SK-N-SH (cell line): ENCODE results near the gene PPIF. TPM values are rescaled to one million over a fixed set of nuclear protein-coding genes. Genes with fewer than 3 reads are reported as not detected.

ENCODE experiments used
- CTCF ChIA-PET: fragments of 300-600, 350-600 bp; formaldehyde crosslinking; extraction: SDS; loops from one replicate; lab custom pipeline; 2021; lab: Yijun Ruan, JAX
- POLR2A ChIA-PET: fragments of 350-600 bp; sonication (Branson Sonifier 250); formaldehyde crosslinking; extraction: SDS; loops from one replicate; lab custom pipeline; 2020; ENCODE audit warnings: antibody characterized with exemption, inconsistent platforms; lab: Yijun Ruan, JAX
- DNase-seq: peaks from one replicate; pipeline ENCODE4 v3.0.0; 2012
- H2AFZ ChIP-seq: fragments of 200-600 bp; sonication (generic); 2 replicates; pipeline ENCODE4 v1.8.1; 2016; ENCODE audit warnings: antibody characterized with exemption, mild to moderate bottlenecking, low read depth
- H3F3A ChIP-seq: fragments of 200-600 bp; sonication (generic); replicated peaks from 2 replicates; pipeline ENCODE3; 2016; ENCODE audit warnings: antibody characterized with exemption, mild to moderate bottlenecking; ENCODE audit not compliant: insufficient read depth
- H3K27ac ChIP-seq, 2 experiments: fragments of 200-500 bp in 1 of 2; fragments of 200-600 bp in 1 of 2; sonication (Bioruptor generic) in 1 of 2; sonication (generic), shearing (Covaris generic) in 1 of 2; 2 replicates each; pipeline versions ENCODE4 v1.5.1 to v1.6.1; 2014 to 2016; ENCODE audit warnings: low read depth in 2 of 2, inconsistent platforms in 1 of 2, low read length in 1 of 2, mild to moderate bottlenecking in 1 of 2, mixed read lengths in 1 of 2
- H3K27me3 ChIP-seq: fragments of 200-600 bp; sonication (generic), shearing (Covaris generic); 2 replicates; pipeline ENCODE4 v1.6.1; 2016; ENCODE audit warnings: mixed run types; ENCODE audit not compliant: insufficient read depth
- H3K36me3 ChIP-seq, 2 experiments: fragments of 200-500 bp in 1 of 2; fragments of 200-600 bp in 1 of 2; sonication (Bioruptor generic) in 1 of 2; sonication (generic) in 1 of 2; replicated peaks in 1 of 2; 2 replicates each; pipeline versions ENCODE3 to v1.5.1; 2014 to 2016; ENCODE audit warnings: low read length in 1 of 2, mild to moderate bottlenecking in 1 of 2; ENCODE audit not compliant: insufficient read depth in 2 of 2, control insufficient read depth in 1 of 2
- H3K4me1 ChIP-seq, 2 experiments: fragments of 200-500 bp in 1 of 2; fragments of 200-600 bp in 1 of 2; sonication (Bioruptor generic) in 1 of 2; sonication (generic), shearing (Covaris generic) in 1 of 2; 2 replicates each; pipeline versions ENCODE4 v1.5.1 to v1.6.1; 2014 to 2016; ENCODE audit warnings: low read depth in 1 of 2, low read length in 1 of 2, mixed run types in 1 of 2; ENCODE audit not compliant: insufficient read depth in 2 of 2, control insufficient read depth in 1 of 2
- H3K4me2 ChIP-seq: fragments of 200-600 bp; sonication (generic), shearing (Covaris generic); 2 replicates; pipeline ENCODE4 v1.6.1; 2017; ENCODE audit warnings: mixed run types
- H3K4me3 ChIP-seq, 2 experiments: fragments of 200-500 bp in 1 of 2; fragments of 200-600 bp in 1 of 2; sonication (Bioruptor generic) in 1 of 2; sonication (generic), shearing (Covaris generic) in 1 of 2; 2 replicates each; pipeline versions ENCODE4 v1.5.1 to v1.8.1; 2014 to 2016; ENCODE audit warnings: low read depth in 2 of 2, inconsistent platforms in 1 of 2, low read length in 1 of 2, mild to moderate bottlenecking in 1 of 2, mixed read lengths in 1 of 2, moderate library complexity in 1 of 2
- H3K79me2 ChIP-seq: fragments of 200-600 bp; sonication (generic); 2 replicates; pipeline ENCODE4 v1.8.1; 2017; ENCODE audit warnings: mild to moderate bottlenecking; ENCODE audit not compliant: insufficient read depth
- H3K9ac ChIP-seq: fragments of 200-600 bp; sonication (generic); 2 replicates; pipeline ENCODE4 v1.6.1; 2017; ENCODE audit warnings: mixed run types
- H3K9me2 ChIP-seq: fragments of 200-600 bp; sonication (generic); 2 replicates; pipeline ENCODE4 v1.6.1; 2017; ENCODE audit warnings: mixed run types
- H3K9me3 ChIP-seq: fragments of 200-600 bp; sonication (generic); 2 replicates; pipeline ENCODE4 v1.6.1; 2017; ENCODE audit warnings: mixed run types, mild to moderate bottlenecking, moderate library complexity
- H4K20me1 ChIP-seq: fragments of 200-600 bp; sonication (generic); 2 replicates; pipeline ENCODE4 v1.6.1; 2017; ENCODE audit warnings: mild to moderate bottlenecking, mixed run types; ENCODE audit not compliant: insufficient read depth
- ELF1 ChIP-seq: IDR thresholded peaks from 2 replicates; pipeline ENCODE4 v1.4.0; 2012
- FOSL2 ChIP-seq: IDR thresholded peaks from 2 replicates; pipeline ENCODE4 v1.4.0; 2012; ENCODE audit warnings: low read depth, mild to moderate bottlenecking, moderate library complexity, borderline replicate concordance
- RAD21 ChIP-seq: IDR thresholded peaks from 2 replicates; pipeline ENCODE4 v1.6.1; 2012; ENCODE audit warnings: mild to moderate bottlenecking, low read length
- REST ChIP-seq: IDR thresholded peaks from 2 replicates; pipeline ENCODE4 v1.6.1; 2012; ENCODE audit warnings: mild to moderate bottlenecking, low read depth, low read length, moderate library complexity
- RFX5 ChIP-seq: IDR thresholded peaks from 2 replicates; pipeline ENCODE4 v1.6.1; 2012; ENCODE audit warnings: mild to moderate bottlenecking, improper control_type of control experiment, low read length
- RXRA ChIP-seq: IDR thresholded peaks from 2 replicates; pipeline ENCODE4 v1.4.0; 2012; ENCODE audit warnings: low read depth, mild to moderate bottlenecking, borderline replicate concordance
- SIN3A ChIP-seq: IDR thresholded peaks from 2 replicates; pipeline ENCODE4 v1.6.1; 2012; ENCODE audit warnings: low read depth, mild to moderate bottlenecking, low read length, moderate library complexity, borderline replicate concordance
- SMC3 ChIP-seq: IDR thresholded peaks from 2 replicates; pipeline ENCODE4 v1.6.1; 2012; ENCODE audit warnings: low read depth, low read length, improper control_type of control experiment
- TAF1 ChIP-seq: IDR thresholded peaks from 2 replicates; pipeline ENCODE4 v1.6.1; 2012; ENCODE audit warnings: low read depth, mild to moderate bottlenecking, low read length, moderate library complexity, borderline replicate concordance
- TCF12 ChIP-seq: IDR thresholded peaks from 2 replicates; pipeline ENCODE4 v1.4.0; 2012
- WGBS: methylation state at CpG from one replicate; pipeline ENCODE4 v1.1.6; 2017; ENCODE audit warnings: low lambda C conversion rate; 5-methylcytosine and 5-hydroxymethylcytosine counted together
- polyA plus RNA-seq, 3 experiments: library from polyadenylated mRNA; depleted of rRNA; stranded (reverse); fragments of >200 nt; gene quantifications; 2 replicates each; pipeline ENCODE4 v1.2.3, GENCODE V29; 2012
- TF ChIP-seq, protein P1 (sequence below): IDR thresholded peaks from 2 replicates; pipeline ENCODE4 v1.4.0; 2012; ENCODE audit warnings: low read depth, borderline replicate concordance
- TF ChIP-seq, protein P2 (sequence below): fragments of 150-350 bp; IDR thresholded peaks from 2 replicates; pipeline ENCODE4 v1.6.1; 2017; ENCODE audit warnings: antibody characterized with exemption, low read length, low read depth, borderline replicate concordance

Gene PPIF
- polyA plus RNA-seq, 1 of the 3 experiments (the other 2 are of a cell fraction): 85.9 TPM

DNA sequence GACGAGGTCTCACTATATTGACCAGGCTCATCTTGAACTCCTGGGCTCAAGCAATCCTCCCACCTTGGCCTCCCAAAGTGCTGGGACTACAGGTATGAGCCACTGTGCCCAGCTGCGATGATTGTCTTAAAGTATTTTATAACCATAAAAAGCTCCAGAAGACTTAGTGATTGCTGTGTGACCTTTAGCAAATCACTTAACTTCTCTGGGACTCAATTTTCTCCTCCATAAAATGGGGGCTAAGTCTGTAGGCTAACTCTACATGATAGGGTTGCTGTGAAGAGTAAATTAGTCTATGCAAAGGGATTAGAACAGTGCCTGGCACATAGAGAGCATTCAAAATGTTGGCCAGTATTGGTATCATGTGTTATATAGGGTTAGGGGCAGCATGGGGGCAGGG is 42.8 kb downstream of the PPIF start:
- no peaks in the 10 kb centered on the region for H3F3A ChIP-seq
- ChIA-PET CTCF (interaction anchor here (0.7 to 6.1 kb wide), 7 partner anchors 9 to 98 kb away, joined by 3 to 45 read pairs (median 23); no protein-coding TSS in a partner anchor), POLR2A (interaction anchor here (0.9 kb wide), 1 partner anchor 9 kb away, joined by 5 read pairs; no protein-coding TSS in a partner anchor)
- H3K27ac ChIP-seq: no peak overlapping the region
- no peak overlapping the region for H3K9ac ChIP-seq
- no peaks in the 10 kb centered on the region for H3K79me2 ChIP-seq
- no peak overlapping the region for H2AFZ ChIP-seq
- no peak for DNase-seq
- no peaks in the 10 kb centered on the region for H3K9me2 ChIP-seq
- no peak overlapping the region for H3K4me3 ChIP-seq
- H3K27me3 ChIP-seq: no peaks in the 10 kb centered on the region
- H3K36me3 ChIP-seq: peaks cover 2 to 4% of the 10 kb centered on the region in 2 experiments
- H3K9me3 ChIP-seq: no peaks in the 10 kb centered on the region
- no peak overlapping the region for H3K4me2 ChIP-seq
- WGBS: 100% methylated on average over 2 of the region's 2 CpGs
- peaks cover 0 to 20% of the 10 kb centered on the region in 2 experiments; a peak in 1 of 4 replicates for H3K4me1 ChIP-seq
- H4K20me1 ChIP-seq: no peaks in the 10 kb centered on the region
- TF ChIP-seq RFX5: no peak
- TF ChIP-seq, protein P1, sequence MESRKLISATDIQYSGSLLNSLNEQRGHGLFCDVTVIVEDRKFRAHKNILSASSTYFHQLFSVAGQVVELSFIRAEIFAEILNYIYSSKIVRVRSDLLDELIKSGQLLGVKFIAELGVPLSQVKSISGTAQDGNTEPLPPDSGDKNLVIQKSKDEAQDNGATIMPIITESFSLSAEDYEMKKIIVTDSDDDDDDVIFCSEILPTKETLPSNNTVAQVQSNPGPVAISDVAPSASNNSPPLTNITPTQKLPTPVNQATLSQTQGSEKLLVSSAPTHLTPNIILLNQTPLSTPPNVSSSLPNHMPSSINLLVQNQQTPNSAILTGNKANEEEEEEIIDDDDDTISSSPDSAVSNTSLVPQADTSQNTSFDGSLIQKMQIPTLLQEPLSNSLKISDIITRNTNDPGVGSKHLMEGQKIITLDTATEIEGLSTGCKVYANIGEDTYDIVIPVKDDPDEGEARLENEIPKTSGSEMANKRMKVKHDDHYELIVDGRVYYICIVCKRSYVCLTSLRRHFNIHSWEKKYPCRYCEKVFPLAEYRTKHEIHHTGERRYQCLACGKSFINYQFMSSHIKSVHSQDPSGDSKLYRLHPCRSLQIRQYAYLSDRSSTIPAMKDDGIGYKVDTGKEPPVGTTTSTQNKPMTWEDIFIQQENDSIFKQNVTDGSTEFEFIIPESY: no peak
- TF ChIP-seq, protein P2, sequence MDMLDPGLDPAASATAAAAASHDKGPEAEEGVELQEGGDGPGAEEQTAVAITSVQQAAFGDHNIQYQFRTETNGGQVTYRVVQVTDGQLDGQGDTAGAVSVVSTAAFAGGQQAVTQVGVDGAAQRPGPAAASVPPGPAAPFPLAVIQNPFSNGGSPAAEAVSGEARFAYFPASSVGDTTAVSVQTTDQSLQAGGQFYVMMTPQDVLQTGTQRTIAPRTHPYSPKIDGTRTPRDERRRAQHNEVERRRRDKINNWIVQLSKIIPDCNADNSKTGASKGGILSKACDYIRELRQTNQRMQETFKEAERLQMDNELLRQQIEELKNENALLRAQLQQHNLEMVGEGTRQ: no peak

DNA sequence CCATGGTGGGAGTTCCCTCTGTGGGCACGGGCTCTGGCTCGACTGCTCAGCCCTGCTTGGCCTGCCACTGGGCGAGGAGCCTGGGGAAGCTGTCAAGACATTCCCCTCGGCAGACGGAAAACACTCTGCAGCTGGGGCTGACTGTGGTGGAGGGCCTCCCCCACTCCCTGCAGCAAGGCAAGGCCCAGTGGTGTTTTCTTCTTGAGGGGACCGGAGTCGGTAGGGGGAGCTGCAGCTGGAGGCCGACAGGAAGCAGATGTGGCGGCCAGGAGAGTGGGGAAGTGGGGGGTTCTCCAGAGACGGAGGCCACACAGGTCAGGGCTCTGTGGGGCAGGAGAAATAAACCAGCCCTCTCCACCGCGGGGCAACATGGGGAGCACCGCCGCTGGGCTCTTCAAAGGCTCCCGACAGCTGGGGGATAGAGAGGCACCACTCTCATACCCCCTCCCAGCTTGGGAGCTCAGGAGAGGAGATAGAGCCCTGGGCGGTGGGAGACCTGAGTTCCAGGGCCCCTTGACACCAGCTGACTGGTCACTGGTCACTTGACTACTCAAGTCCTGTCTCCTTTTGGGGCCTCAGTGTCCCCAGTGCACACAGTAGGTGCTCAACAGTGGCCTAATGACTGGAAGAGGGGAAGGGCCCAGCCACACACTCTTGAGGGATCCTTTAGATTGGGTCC is 43.4 kb downstream of the PPIF start:
- H3K4me2 ChIP-seq: no peak overlapping the region
- H3K36me3 ChIP-seq: peaks cover 2 to 4% of the 10 kb centered on the region in 2 experiments
- no peaks in the 10 kb centered on the region for H4K20me1 ChIP-seq
- H3F3A ChIP-seq: no peaks in the 10 kb centered on the region
- peak; percentile 32 for DNase-seq
- H3K4me1 ChIP-seq: peaks cover 0 to 20% of the 10 kb centered on the region in 2 experiments; a peak in 1 of 4 replicates
- no peaks in the 10 kb centered on the region for H3K9me3 ChIP-seq
- H3K9ac ChIP-seq: no peak overlapping the region
- 92% methylated on average over 15 of the region's 16 CpGs for WGBS
- H3K27me3 ChIP-seq: no peaks in the 10 kb centered on the region
- no peak overlapping the region for H3K27ac ChIP-seq
- CTCF ChIA-PET: interaction anchor here (0.7 to 6.1 kb wide), 9 partner anchors 8 to 97 kb away, joined by 3 to 45 read pairs (median 5); no protein-coding TSS in a partner anchor
- H3K4me3 ChIP-seq: no peak overlapping the region
- H2AFZ ChIP-seq: no peak overlapping the region
- TF ChIP-seq RAD21: no peak
- TF ChIP-seq FOSL2: no peak
- no peak for TF ChIP-seq RXRA
- TF ChIP-seq ELF1: no peak
- TF ChIP-seq TCF12: no peak
- TF ChIP-seq, protein P1: no peak
- TF ChIP-seq TAF1: no peak
- TF ChIP-seq SMC3: no peak
- no peak for TF ChIP-seq SIN3A
- TF ChIP-seq REST: no peak
- TF ChIP-seq RFX5: no peak
- H3K9me2 ChIP-seq: no peaks in the 10 kb centered on the region
- no peaks in the 10 kb centered on the region for H3K79me2 ChIP-seq
- POLR2A ChIA-PET: no interaction called here
